GM23338 (cell line): ENCODE data around the gene FURIN. TPM values are rescaled to one million over a fixed set of nuclear protein-coding genes. Genes with fewer than 3 reads are reported as not detected.
"Not testable (repeated sequence)": the region's sequence is repeated elsewhere in the genome, so short reads cannot be mapped to it uniquely, and the experiment has no call there.

Source experiments
- ATAC-seq: fragments of 200-7000 bp; cut with Tn5 transposase; 3 replicates; pipeline ENCODE4 v1.9.1; 2020
- DNase-seq: peaks from one replicate; pipeline ENCODE4 v3.0.0-alpha.2; 2015; ENCODE audit warnings: low spot score
- H2AFZ ChIP-seq: fragments of 200-600 bp; sonication (generic); 2 replicates; pipeline ENCODE4 v1.8.0; 2016; ENCODE audit warnings: antibody characterized with exemption, mild to moderate bottlenecking, moderate library complexity
- H3F3A ChIP-seq: fragments of 200-600 bp; sonication (generic); replicated peaks from 2 replicates; pipeline ENCODE4 v1.8.0; 2017; ENCODE audit warnings: antibody characterized with exemption, mixed run types, low read depth
- H3K27ac ChIP-seq: fragments of 200-600 bp; sonication (generic); 2 replicates; pipeline ENCODE4 v1.6.1; 2016; ENCODE audit warnings: low read depth
- H3K27me3 ChIP-seq: fragments of 200-600 bp; sonication (generic); 2 replicates; pipeline ENCODE4 v1.8.0; 2016; ENCODE audit warnings: mild to moderate bottlenecking, mixed run types, moderate library complexity; ENCODE audit not compliant: insufficient read depth
- H3K36me3 ChIP-seq: fragments of 200-600 bp; sonication (generic); 2 replicates; pipeline ENCODE4 v1.8.0; 2016; ENCODE audit warnings: mild to moderate bottlenecking; ENCODE audit not compliant: insufficient read depth
- H3K4me1 ChIP-seq: fragments of 200-600 bp; sonication (generic); 2 replicates; pipeline ENCODE4 v1.8.0; 2016; ENCODE audit warnings: mild to moderate bottlenecking, moderate library complexity; ENCODE audit not compliant: insufficient read depth
- H3K4me2 ChIP-seq: fragments of 200-600 bp; sonication (generic); 2 replicates; pipeline ENCODE4 v1.7.1; 2017; ENCODE audit warnings: mixed run types
- H3K4me3 ChIP-seq: fragments of 200-600 bp; sonication (generic); 2 replicates; pipeline ENCODE4 v1.6.1; 2016; ENCODE audit warnings: mixed run types
- H3K79me2 ChIP-seq: fragments of 200-600 bp; sonication (generic); replicated peaks from 2 replicates; pipeline ENCODE4 v1.8.0; 2017; ENCODE audit warnings: mild to moderate bottlenecking; ENCODE audit not compliant: insufficient read depth
- H3K9me2 ChIP-seq: fragments of 200-600 bp; sonication (generic); 2 replicates; pipeline ENCODE4 v1.8.0; 2017; ENCODE audit not compliant: insufficient read depth
- H4K20me1 ChIP-seq: fragments of 200-600 bp; sonication (generic); replicated peaks from 2 replicates; pipeline ENCODE4 v1.8.0; 2017; ENCODE audit warnings: mild to moderate bottlenecking; ENCODE audit not compliant: insufficient read depth
- H3K27ac Mint-ChIP-seq: 2 replicates; pipeline ENCODE4 v1.8.0; 2020; ENCODE audit warnings: inconsistent platforms, mild to moderate bottlenecking, moderate library complexity, mixed read lengths
- H3K27me3 Mint-ChIP-seq: 3 replicates; pipeline ENCODE4 v1.8.0; 2022; ENCODE audit warnings: low read depth, mild to moderate bottlenecking, moderate library complexity, mixed read lengths, inconsistent platforms; ENCODE audit not compliant: insufficient read depth, poor library complexity
- H3K36me3 Mint-ChIP-seq: 3 replicates; pipeline ENCODE4 v1.8.0; 2021; ENCODE audit warnings: low read depth, mild to moderate bottlenecking, inconsistent platforms, moderate library complexity, mixed read lengths
- H3K4me1 Mint-ChIP-seq: 3 replicates; pipeline ENCODE4 v1.8.0; 2020; ENCODE audit warnings: mild to moderate bottlenecking, inconsistent platforms, mixed read lengths
- H3K4me3 Mint-ChIP-seq: 3 replicates; pipeline ENCODE4 v1.8.0; 2021; ENCODE audit warnings: moderate library complexity, mild to moderate bottlenecking, inconsistent platforms, mixed read lengths
- H3K9me3 Mint-ChIP-seq: 3 replicates; pipeline ENCODE4 v1.8.0; 2020; ENCODE audit warnings: moderate library complexity, mild to moderate bottlenecking, inconsistent platforms, mixed read lengths
- NANOG ChIP-seq: IDR thresholded peaks from 2 replicates; pipeline ENCODE4 v1.6.1; 2016; ENCODE audit warnings: antibody characterized with exemption, borderline replicate concordance
- polyA plus RNA-seq: library from polyadenylated mRNA; unstranded; fragments of >200 nt; fragmentation: Nextera tagmentation; extraction: Ambion mirVana; gene quantifications from 2 replicates; pipeline ENCODE4 v1.2.1, GENCODE V29; 2016
- total RNA-seq: library from RNA; depleted of rRNA; stranded (reverse); fragments of >200 nt; shearing (Covaris generic); gene quantifications from 2 replicates; pipeline ENCODE4 v1.2.3, GENCODE V29; 2014
- TF ChIP-seq, protein P1 (sequence below), 2 experiments: fragments of 200-600 bp in 1 of 2; sonication (generic) in 1 of 2; conservative IDR thresholded peaks; 2 replicates each; pipeline versions ENCODE4 v1.5.1 to v1.6.1; 2016 to 2017; ENCODE audit warnings: antibody characterized with exemption in 2 of 2, low read depth in 2 of 2, mild to moderate bottlenecking in 2 of 2, moderate library complexity in 1 of 2
- TF ChIP-seq, protein P2 (sequence below): IDR thresholded peaks from one replicate; pipeline ENCODE4 v1.6.1; 2018; ENCODE audit warnings: antibody characterized with exemption; ENCODE audit not compliant: unreplicated experiment

The FURIN gene
- total and polyA plus RNA-seq, 2 experiments from 2014 or later, result 6.3 to 20.9 TPM

DNA sequence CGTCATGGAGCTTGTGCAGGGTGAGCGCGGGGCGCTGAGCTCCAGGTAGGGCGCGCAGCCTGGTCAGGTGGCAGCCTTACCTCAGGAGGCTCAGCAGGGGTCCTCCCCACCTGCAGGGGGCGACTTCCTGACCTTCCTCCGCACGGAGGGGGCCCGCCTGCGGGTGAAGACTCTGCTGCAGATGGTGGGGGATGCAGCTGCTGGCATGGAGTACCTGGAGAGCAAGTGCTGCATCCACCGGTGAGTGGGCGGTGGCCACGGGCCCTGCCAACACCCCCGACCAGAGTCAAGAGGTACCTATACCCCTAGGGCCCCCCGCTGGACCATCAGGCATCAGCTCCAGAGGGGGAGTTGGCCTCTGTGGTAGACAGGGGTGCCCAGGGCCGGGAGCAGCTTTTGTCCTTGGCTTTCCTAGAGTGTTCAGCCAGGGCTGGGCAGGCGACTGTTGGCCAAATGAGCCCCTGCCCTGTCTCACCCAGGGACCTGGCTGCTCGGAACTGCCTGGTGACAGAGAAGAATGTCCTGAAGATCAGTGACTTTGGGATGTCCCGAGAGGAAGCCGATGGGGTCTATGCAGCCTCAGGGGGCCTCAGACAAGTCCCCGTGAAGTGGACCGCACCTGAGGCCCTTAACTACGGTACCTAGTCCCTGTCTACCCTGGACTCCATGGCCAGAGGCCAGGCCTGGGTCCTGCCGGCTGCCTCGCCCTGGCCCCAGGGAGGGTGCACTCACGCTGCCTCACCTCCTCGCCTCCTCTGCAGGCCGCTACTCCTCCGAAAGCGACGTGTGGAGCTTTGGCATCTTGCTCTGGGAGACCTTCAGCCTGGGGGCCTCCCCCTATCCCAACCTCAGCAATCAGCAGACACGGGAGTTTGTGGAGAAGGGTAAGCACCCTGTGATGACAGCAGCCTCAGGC lies 25.0 kb downstream of the FURIN start:
- DNase-seq (peak; percentile 17), ATAC-seq (no peak; the same call in 2 of the 3 replicates)
- no peaks in the 10 kb centered on the region for H4K20me1 ChIP-seq
- Mint-ChIP-seq H3K27ac (no peak overlapping the region), H3K36me3 (peaks cover 8% of the 10 kb centered on the region), H3K27me3 (peaks cover 16% of the 10 kb centered on the region), H3K4me1 (peaks cover 5% of the 10 kb centered on the region; the same call in 1 of the 3 replicates), H3K4me3 (no peak overlapping the region), H3K9me3 (no peaks in the 10 kb centered on the region)
- H3F3A ChIP-seq, result no peaks in the 10 kb centered on the region
- no peaks in the 10 kb centered on the region for H3K79me2 ChIP-seq
- no peak overlapping the region for H3K4me3 ChIP-seq
- H3K4me1 ChIP-seq, result no peaks in the 10 kb centered on the region
- H2AFZ ChIP-seq, result no peak overlapping the region
- no peaks in the 10 kb centered on the region for H3K36me3 ChIP-seq
- TF ChIP-seq, protein P1, sequence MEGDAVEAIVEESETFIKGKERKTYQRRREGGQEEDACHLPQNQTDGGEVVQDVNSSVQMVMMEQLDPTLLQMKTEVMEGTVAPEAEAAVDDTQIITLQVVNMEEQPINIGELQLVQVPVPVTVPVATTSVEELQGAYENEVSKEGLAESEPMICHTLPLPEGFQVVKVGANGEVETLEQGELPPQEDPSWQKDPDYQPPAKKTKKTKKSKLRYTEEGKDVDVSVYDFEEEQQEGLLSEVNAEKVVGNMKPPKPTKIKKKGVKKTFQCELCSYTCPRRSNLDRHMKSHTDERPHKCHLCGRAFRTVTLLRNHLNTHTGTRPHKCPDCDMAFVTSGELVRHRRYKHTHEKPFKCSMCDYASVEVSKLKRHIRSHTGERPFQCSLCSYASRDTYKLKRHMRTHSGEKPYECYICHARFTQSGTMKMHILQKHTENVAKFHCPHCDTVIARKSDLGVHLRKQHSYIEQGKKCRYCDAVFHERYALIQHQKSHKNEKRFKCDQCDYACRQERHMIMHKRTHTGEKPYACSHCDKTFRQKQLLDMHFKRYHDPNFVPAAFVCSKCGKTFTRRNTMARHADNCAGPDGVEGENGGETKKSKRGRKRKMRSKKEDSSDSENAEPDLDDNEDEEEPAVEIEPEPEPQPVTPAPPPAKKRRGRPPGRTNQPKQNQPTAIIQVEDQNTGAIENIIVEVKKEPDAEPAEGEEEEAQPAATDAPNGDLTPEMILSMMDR (conservative IDR thresholded peaks at IDR 0.05; ENCODE audit: low read depth in 2 of 2), result peak; percentile 11 to 54; a peak in 2 of 4 replicates
- TF ChIP-seq, protein P2, sequence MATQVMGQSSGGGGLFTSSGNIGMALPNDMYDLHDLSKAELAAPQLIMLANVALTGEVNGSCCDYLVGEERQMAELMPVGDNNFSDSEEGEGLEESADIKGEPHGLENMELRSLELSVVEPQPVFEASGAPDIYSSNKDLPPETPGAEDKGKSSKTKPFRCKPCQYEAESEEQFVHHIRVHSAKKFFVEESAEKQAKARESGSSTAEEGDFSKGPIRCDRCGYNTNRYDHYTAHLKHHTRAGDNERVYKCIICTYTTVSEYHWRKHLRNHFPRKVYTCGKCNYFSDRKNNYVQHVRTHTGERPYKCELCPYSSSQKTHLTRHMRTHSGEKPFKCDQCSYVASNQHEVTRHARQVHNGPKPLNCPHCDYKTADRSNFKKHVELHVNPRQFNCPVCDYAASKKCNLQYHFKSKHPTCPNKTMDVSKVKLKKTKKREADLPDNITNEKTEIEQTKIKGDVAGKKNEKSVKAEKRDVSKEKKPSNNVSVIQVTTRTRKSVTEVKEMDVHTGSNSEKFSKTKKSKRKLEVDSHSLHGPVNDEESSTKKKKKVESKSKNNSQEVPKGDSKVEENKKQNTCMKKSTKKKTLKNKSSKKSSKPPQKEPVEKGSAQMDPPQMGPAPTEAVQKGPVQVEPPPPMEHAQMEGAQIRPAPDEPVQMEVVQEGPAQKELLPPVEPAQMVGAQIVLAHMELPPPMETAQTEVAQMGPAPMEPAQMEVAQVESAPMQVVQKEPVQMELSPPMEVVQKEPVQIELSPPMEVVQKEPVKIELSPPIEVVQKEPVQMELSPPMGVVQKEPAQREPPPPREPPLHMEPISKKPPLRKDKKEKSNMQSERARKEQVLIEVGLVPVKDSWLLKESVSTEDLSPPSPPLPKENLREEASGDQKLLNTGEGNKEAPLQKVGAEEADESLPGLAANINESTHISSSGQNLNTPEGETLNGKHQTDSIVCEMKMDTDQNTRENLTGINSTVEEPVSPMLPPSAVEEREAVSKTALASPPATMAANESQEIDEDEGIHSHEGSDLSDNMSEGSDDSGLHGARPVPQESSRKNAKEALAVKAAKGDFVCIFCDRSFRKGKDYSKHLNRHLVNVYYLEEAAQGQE, result no peak
- H3K27ac ChIP-seq, result no peak overlapping the region
- H3K4me2 ChIP-seq, result no peak overlapping the region
- no peaks in the 10 kb centered on the region for H3K27me3 ChIP-seq
- H3K9me2 ChIP-seq, result no peaks in the 10 kb centered on the region

DNA sequence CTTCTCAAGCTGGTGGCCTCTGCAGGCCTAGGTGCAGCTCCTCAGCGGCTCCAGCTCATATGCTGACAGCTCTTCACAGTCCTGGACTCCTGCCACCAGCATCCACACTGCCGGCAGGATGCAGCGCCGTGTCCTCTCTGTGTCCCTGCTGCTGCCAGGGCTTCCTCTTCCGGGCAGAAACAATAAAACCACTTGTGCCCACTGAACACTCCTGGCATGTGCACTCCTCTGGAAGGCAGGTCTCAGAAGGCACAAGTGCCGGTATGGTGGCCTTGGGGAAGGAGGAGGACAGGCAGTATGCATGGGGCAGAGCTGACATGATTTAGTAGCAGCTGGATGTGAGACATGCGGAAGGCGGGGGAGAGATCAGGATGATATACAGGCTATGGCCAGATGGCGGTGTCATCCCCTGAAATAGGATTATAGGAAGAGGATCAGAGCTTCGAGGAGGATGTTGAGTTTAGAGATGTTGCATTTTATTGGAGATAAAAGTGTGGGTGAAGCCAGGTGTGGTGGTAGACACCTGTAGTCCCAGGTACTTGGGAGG lies 27.3 kb downstream of the FURIN start:
- H3K27ac ChIP-seq, result no peak overlapping the region
- no peaks in the 10 kb centered on the region for H4K20me1 ChIP-seq
- no peaks in the 10 kb centered on the region for H3F3A ChIP-seq
- no peak for TF ChIP-seq NANOG
- TF ChIP-seq, protein P1 (conservative IDR thresholded peaks at IDR 0.05; ENCODE audit: low read depth in 2 of 2), result peak; percentile 21 to 43; a peak in 3 of 4 replicates
- no peaks in the 10 kb centered on the region for H3K4me1 Mint-ChIP-seq
- H3K36me3 ChIP-seq, result no peaks in the 10 kb centered on the region
- H3K4me3 ChIP-seq, result no peak overlapping the region
- no peak overlapping the region for H2AFZ ChIP-seq
- H3K27me3 ChIP-seq, result no peaks in the 10 kb centered on the region
- DNase-seq, result peak; percentile 71
- H3K79me2 ChIP-seq, result no peaks in the 10 kb centered on the region
- peak; percentile 59 for ATAC-seq
- peaks cover 16% of the 10 kb centered on the region for H3K27me3 Mint-ChIP-seq
- no peak overlapping the region for H3K4me2 ChIP-seq
- no peaks in the 10 kb centered on the region for H3K9me3 Mint-ChIP-seq
- no peak overlapping the region for H3K4me3 Mint-ChIP-seq
- H3K9me2 ChIP-seq, result no peaks in the 10 kb centered on the region
- H3K27ac Mint-ChIP-seq, result no peak overlapping the region
- no peaks in the 10 kb centered on the region for H3K4me1 ChIP-seq
- peaks cover 8% of the 10 kb centered on the region for H3K36me3 Mint-ChIP-seq

DNA sequence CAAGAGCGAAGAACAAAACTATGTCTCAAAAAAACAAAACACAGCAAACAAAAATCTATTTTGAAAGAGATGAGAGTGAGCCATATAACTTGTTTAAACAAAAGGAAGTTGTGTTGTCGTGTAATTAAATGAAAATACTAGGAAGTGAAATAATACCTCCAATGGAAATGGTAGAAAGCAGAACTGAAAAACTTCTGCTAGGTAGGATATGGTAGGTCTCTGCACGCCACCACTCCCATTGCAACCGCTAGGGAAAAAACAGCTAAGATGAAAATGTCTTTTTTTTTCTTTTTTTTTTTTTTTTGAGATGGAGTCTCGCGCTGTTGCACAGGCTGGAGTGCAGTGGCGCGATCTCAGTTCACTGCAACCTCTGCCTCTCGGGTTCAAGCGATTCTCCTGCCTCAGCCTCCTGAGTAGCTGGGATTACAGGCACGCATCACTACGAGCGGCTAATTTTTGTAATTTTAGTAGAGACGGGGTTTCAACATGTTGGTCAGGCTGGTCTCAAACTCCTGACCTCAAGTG lies 28.8 kb downstream of the FURIN start:
- not testable (repeated sequence) for H4K20me1 ChIP-seq, H3K9me2 ChIP-seq, H3F3A ChIP-seq, H3K4me1 ChIP-seq, DNase-seq, H3K4me2 ChIP-seq, H3K27ac ChIP-seq, H2AFZ ChIP-seq, H3K9me3 Mint-ChIP-seq, H3K36me3 Mint-ChIP-seq, H3K4me3 ChIP-seq, H3K36me3 ChIP-seq, H3K4me3 Mint-ChIP-seq, ATAC-seq, H3K27ac Mint-ChIP-seq, H3K27me3 ChIP-seq, H3K79me2 ChIP-seq
- H3K4me1 Mint-ChIP-seq, result peaks cover 12% of the 10 kb centered on the region
- peaks cover 14% of the 10 kb centered on the region for H3K27me3 Mint-ChIP-seq
